Osteoblast (primary cell): ENCODE results near the gene DNAJA3. TPM values are rescaled to one million over a fixed set of nuclear protein-coding genes. Genes with fewer than 3 reads are reported as not detected.

Experiments used
- DNase-seq: peaks from one replicate; pipeline ENCODE4 v3.0.0; 2011; ENCODE audit warnings: low spot score, mixed read lengths; ENCODE audit not compliant: insufficient read length; ENCODE audit errors: missing footprints
- H2AFZ ChIP-seq: 2 replicates; pipeline ENCODE4 v1.6.0; 2011; ENCODE audit warnings: mild to moderate bottlenecking, low read length
- H3K27ac ChIP-seq: 2 replicates; pipeline ENCODE4 v1.5.1; 2011; ENCODE audit warnings: mild to moderate bottlenecking, low read depth, low read length, moderate library complexity
- H3K27me3 ChIP-seq: 2 replicates; pipeline ENCODE4 v1.6.0; 2012; ENCODE audit warnings: mild to moderate bottlenecking, control low read depth, inconsistent platforms, low read length, moderate library complexity; ENCODE audit not compliant: insufficient read depth
- H3K36me3 ChIP-seq: 2 replicates; pipeline ENCODE4 v1.5.1; 2011; ENCODE audit warnings: mild to moderate bottlenecking, low read length, control low read depth, moderate library complexity; ENCODE audit not compliant: insufficient read depth
- H3K4me1 ChIP-seq: 2 replicates; pipeline ENCODE4 v1.5.1; 2011; ENCODE audit warnings: mild to moderate bottlenecking, low read length, control low read depth, moderate library complexity; ENCODE audit not compliant: insufficient read depth
- H3K4me2 ChIP-seq: 2 replicates; pipeline ENCODE4 v1.6.0; 2011; ENCODE audit warnings: mild to moderate bottlenecking, low read length; ENCODE audit not compliant: insufficient read depth
- H3K4me3 ChIP-seq: fragments of 200-600 bp; sonication (generic); 3 replicates; pipeline ENCODE4 v1.5.1; 2012; ENCODE audit warnings: mild to moderate bottlenecking, low read length, inconsistent platforms; ENCODE audit not compliant: insufficient read depth
- H3K79me2 ChIP-seq: 2 replicates; pipeline ENCODE4 v1.6.0; 2012; ENCODE audit warnings: mild to moderate bottlenecking, low read length, control low read depth, inconsistent platforms; ENCODE audit not compliant: insufficient read depth
- H3K9me3 ChIP-seq: 2 replicates; pipeline ENCODE4 v1.5.1; 2011; ENCODE audit warnings: low read depth, low read length, control low read depth
- H4K20me1 ChIP-seq: 2 replicates; pipeline ENCODE4 v1.6.0; 2012; ENCODE audit warnings: mild to moderate bottlenecking, low read length, control low read depth; ENCODE audit not compliant: insufficient read depth
- total RNA-seq: library from RNA; depleted of rRNA; stranded (reverse); fragments of >200 nt; gene quantifications from 2 replicates; pipeline ENCODE4 v1.2.3, GENCODE V29; 2012
- TF ChIP-seq, protein P1 (sequence below): IDR thresholded peaks from 2 replicates; pipeline ENCODE4 v1.5.1; 2011; ENCODE audit warnings: mild to moderate bottlenecking, low read depth, low read length, moderate library complexity; ENCODE audit errors: extremely low read depth

DNAJA3 gene
- total RNA-seq, 1 donor = 30.0 TPM

DNA sequence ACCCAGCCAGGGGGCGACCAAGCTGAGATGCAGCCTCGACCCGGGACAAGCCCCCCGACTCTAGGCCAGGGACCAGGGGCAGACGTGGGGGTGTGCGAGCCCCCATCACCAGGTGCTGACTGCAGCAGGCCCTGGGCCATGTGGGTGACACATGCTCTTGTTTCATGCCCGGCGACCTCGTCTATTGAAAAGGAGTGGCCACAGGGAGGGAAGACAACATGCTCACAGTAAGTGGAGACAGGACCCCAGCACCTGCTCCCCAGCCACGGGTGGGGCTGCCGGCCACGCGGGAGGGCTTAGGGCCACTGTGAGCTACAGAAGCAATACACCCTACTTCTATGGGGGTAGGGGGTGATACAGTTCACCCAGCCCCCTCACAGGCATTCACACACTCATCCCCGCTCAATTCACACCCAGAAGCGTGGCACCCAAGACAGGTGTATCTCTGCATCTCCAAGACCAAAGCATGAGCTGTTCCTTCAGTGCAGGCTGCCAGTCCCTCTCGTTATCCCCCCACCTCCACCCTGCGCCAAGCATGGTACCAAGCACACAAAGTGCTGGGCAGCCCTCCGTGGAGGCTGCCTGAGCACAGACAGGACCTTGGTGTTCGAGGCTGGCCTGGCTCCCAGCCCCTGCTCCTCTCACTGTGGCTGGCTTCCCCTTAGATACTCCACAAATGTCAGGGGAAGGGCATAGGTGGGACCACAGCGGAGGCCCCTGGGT, 40.4 kb upstream of the DNAJA3 start:
- peak overlapping the region; percentile 71 for H3K27ac ChIP-seq
- peaks cover 37% of the 10 kb centered on the region for H3K36me3 ChIP-seq
- H3K9me3 ChIP-seq = no peaks in the 10 kb centered on the region
- DNase-seq = no peak
- no peak overlapping the region for H3K4me2 ChIP-seq
- H2AFZ ChIP-seq = no peak overlapping the region
- peaks cover 35% of the 10 kb centered on the region for H3K79me2 ChIP-seq
- H4K20me1 ChIP-seq = peaks cover 59% of the 10 kb centered on the region
- TF ChIP-seq, protein P1, sequence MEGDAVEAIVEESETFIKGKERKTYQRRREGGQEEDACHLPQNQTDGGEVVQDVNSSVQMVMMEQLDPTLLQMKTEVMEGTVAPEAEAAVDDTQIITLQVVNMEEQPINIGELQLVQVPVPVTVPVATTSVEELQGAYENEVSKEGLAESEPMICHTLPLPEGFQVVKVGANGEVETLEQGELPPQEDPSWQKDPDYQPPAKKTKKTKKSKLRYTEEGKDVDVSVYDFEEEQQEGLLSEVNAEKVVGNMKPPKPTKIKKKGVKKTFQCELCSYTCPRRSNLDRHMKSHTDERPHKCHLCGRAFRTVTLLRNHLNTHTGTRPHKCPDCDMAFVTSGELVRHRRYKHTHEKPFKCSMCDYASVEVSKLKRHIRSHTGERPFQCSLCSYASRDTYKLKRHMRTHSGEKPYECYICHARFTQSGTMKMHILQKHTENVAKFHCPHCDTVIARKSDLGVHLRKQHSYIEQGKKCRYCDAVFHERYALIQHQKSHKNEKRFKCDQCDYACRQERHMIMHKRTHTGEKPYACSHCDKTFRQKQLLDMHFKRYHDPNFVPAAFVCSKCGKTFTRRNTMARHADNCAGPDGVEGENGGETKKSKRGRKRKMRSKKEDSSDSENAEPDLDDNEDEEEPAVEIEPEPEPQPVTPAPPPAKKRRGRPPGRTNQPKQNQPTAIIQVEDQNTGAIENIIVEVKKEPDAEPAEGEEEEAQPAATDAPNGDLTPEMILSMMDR = no peak
- H3K4me1 ChIP-seq = peaks cover 50% of the 10 kb centered on the region
- H3K27me3 ChIP-seq = no peaks in the 10 kb centered on the region
- no peak overlapping the region for H3K4me3 ChIP-seq

DNA sequence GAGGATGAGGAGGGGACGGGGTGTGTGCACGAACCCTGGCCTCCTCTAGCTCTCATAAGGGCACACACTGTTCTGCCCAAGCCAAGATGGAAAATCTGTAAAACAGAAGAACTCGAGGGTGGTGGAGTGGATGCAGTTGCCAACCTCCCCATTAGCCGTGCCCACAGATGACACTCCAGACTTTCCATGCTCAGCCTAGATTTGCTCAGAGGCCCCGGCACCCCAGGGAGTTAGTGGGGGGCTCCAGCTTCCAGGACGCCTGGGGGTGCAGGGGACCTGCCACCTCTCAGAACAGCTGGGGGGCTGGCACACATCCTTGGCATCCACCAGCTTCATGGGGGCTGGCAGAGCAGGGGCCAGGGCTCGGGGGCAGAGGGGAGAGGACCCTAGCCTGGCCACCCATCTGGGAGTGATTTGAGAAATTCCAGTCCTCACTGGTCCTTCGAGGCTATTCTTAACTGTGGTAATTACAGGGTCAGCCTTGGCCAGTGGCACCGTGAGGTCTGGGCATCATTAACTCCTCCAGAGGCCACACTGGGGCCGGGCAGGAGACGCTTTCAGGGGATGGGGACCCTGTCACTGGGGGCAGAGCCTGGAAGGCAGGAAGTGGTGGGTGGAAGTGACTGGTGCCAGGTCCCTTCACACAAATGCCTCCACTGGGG, 39.7 kb upstream of the DNAJA3 start:
- Histone ChIP-seq H3K36me3 (peaks cover 31% of the 10 kb centered on the region), H4K20me1 (peaks cover 53% of the 10 kb centered on the region), H3K4me2 (no peak overlapping the region), H3K27ac (peak overlapping the region; percentile 71), H3K9me3 (no peaks in the 10 kb centered on the region), H3K79me2 (peaks cover 28% of the 10 kb centered on the region), H2AFZ (no peak overlapping the region), H3K4me1 (peaks cover 50% of the 10 kb centered on the region), H3K4me3 (no peak overlapping the region), H3K27me3 (no peaks in the 10 kb centered on the region)
- TF ChIP-seq, protein P1 = no peak
- DNase-seq = peak; percentile 95

DNA sequence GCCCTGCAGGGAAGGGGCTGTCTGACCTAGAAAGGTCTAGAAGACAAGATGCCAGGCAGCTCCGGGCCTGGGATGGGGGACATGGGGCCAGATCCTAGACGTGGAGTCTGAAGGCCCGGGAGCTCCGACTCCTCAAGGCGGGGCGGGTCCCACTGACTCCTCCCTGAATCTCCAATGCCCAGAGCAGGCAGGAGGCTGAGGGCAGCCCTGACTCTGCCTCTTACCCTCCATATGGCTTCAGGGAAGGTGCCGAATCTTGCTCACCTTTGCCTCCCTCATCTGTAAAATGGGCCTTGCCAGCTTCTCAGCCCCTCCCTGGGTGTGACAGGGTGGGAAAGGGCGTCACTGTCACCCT, 39.2 kb upstream of the DNAJA3 start:
- Histone ChIP-seq H3K27ac (peak overlapping the region; percentile 71), H3K4me1 (peaks cover 50% of the 10 kb centered on the region)

More for the DNA sequence above, 39.2 kb upstream of the DNAJA3 start:
- TF ChIP-seq, protein P1 = no peak
- Histone ChIP-seq H3K27me3 (no peaks in the 10 kb centered on the region), H3K79me2 (peaks cover 23% of the 10 kb centered on the region), H3K9me3 (no peaks in the 10 kb centered on the region), H3K4me3 (no peak overlapping the region), H3K4me2 (no peak overlapping the region), H2AFZ (no peak overlapping the region), H3K36me3 (peaks cover 26% of the 10 kb centered on the region), H4K20me1 (peaks cover 47% of the 10 kb centered on the region)
- peak; percentile 97 for DNase-seq
